HG02938 (cell line): Measurements from ENCODE around the gene CNOT6.

Source experiments
- ATAC-seq: cut with Tn5 transposase; IDR thresholded peaks from one replicate; pipeline ENCODE4 v1.9.1; 2021; ENCODE audit warnings: mild to moderate bottlenecking, moderate library complexity; ENCODE audit not compliant: unreplicated experiment

The CNOT6 gene

GRCh38 chr5:180598797-180599589 is 104.8 kb downstream of the CNOT6 start:
- no peak for ATAC-seq

- no peak for ATAC-seq
Measured at GRCh38 chr5:180599590-180599914, 105.4 kb downstream of the CNOT6 start.

GRCh38 chr5:180599981-180600553 is 105.9 kb downstream of the CNOT6 start:
- no peak for ATAC-seq

GRCh38 chr5:180600554-180601041 is 106.4 kb downstream of the CNOT6 start:
- no peak for ATAC-seq

GRCh38 chr5:180601591-180602480 is 107.7 kb downstream of the CNOT6 start:
- ATAC-seq: no peak

- no peak for ATAC-seq
Measured at GRCh38 chr5:180602481-180603075, 108.4 kb downstream of the CNOT6 start.

- no peak for ATAC-seq
Measured at GRCh38 chr5:180603076-180603594, 109.0 kb downstream of the CNOT6 start.

GRCh38 chr5:180604271-180604670 is 110.1 kb downstream of the CNOT6 start:
- no peak for ATAC-seq

- ATAC-seq: no peak
Measured at GRCh38 chr5:180605554-180606214, 111.5 kb downstream of the CNOT6 start.

GRCh38 chr5:180606215-180606785 is 112.1 kb downstream of the CNOT6 start:
- ATAC-seq: no peak

GRCh38 chr5:180607861-180608571 is 113.8 kb downstream of the CNOT6 start:
- ATAC-seq: no peak

- no peak for ATAC-seq
Measured at GRCh38 chr5:180608572-180609310, 114.6 kb downstream of the CNOT6 start.

- no peak for ATAC-seq
Measured at GRCh38 chr5:180609386-180609785, 115.2 kb downstream of the CNOT6 start.

GRCh38 chr5:180609817-180610550 is 115.8 kb downstream of the CNOT6 start:
- no peak for ATAC-seq

- no peak for ATAC-seq
Measured at GRCh38 chr5:180611140-180611850, 117.1 kb downstream of the CNOT6 start.

- ATAC-seq: no peak
Measured at GRCh38 chr5:180612683-180613082, 118.5 kb downstream of the CNOT6 start.

GRCh38 chr5:180613188-180613813 is 119.1 kb downstream of the CNOT6 start:
- no peak for ATAC-seq
